WTC11 (cell line): ENCODE data around the gene ZBTB16. TPM values are rescaled to one million over a fixed set of nuclear protein-coding genes. Genes with fewer than 3 reads are reported as not detected.
A peak's percentile ranks its signal among the peaks of the same experiment; 100 is the strongest.

ENCODE experiments used
- ATAC-seq: fragments of 200-7000 bp; cut with Tn5 transposase; 2 replicates; pipeline ENCODE4 v1.10.0; 2021; ENCODE audit warnings: mild to moderate bottlenecking, moderate library complexity
- CTCF ChIA-PET: fragments of 300-600 bp; sonication (Branson Sonifier 250); formaldehyde crosslinking; loops from one replicate; lab custom pipeline; 2021; ENCODE audit warnings: antibody characterized with exemption; lab: Charles Lee
- POLR2A ChIA-PET: fragments of 350-600 bp; sonication (Branson Sonifier 250); formaldehyde crosslinking; loops from one replicate; lab custom pipeline; 2021; ENCODE audit warnings: antibody characterized with exemption; lab: Charles Lee
- DNase-seq: peaks from one replicate; pipeline ENCODE4 v3.0.0; 2021; ENCODE audit warnings: low spot score
- H3K27ac Mint-ChIP-seq: 2 replicates; pipeline ENCODE4 v1.8.0; 2021; ENCODE audit warnings: mixed read lengths
- H3K27me3 Mint-ChIP-seq: 2 replicates; pipeline ENCODE4 v1.8.0; 2021; ENCODE audit warnings: low read depth, mild to moderate bottlenecking, moderate library complexity, mixed read lengths
- H3K36me3 Mint-ChIP-seq: 2 replicates; pipeline ENCODE4 v1.8.0; 2021; ENCODE audit warnings: mixed read lengths
- H3K4me1 Mint-ChIP-seq: 2 replicates; pipeline ENCODE4 v1.8.0; 2022; ENCODE audit warnings: mixed read lengths
- H3K4me3 Mint-ChIP-seq: 2 replicates; pipeline ENCODE4 v1.8.0; 2021; ENCODE audit warnings: mild to moderate bottlenecking, moderate library complexity, mixed read lengths
- H3K9me3 Mint-ChIP-seq: 2 replicates; pipeline ENCODE4 v1.8.0; 2021; ENCODE audit warnings: mixed read lengths
- AR ChIP-seq: fragments of 250-450 bp; sonication (Bioruptor Pico); IDR thresholded peaks from 2 replicates; pipeline ENCODE4 v1.9.0; 2021; ENCODE audit warnings: mild to moderate bottlenecking
- ATF1 ChIP-seq: sonication (generic); formaldehyde crosslinking; IDR thresholded peaks from 2 replicates; pipeline ENCODE4 v1.8.1; 2023; ENCODE audit warnings: mild to moderate bottlenecking, moderate library complexity, missing genetic modification reagents
- ATF2 ChIP-seq: sonication (generic); formaldehyde crosslinking; IDR thresholded peaks from 2 replicates; pipeline ENCODE4 v1.8.1; 2022; ENCODE audit warnings: low read depth, missing genetic modification reagents, borderline replicate concordance
- ELF4 ChIP-seq: sonication (generic); formaldehyde crosslinking; IDR thresholded peaks from 2 replicates; pipeline ENCODE4 v1.8.1; 2022; ENCODE audit warnings: low read depth, mild to moderate bottlenecking, moderate library complexity, missing genetic modification reagents
- ETV6 ChIP-seq: sonication (generic); formaldehyde crosslinking; IDR thresholded peaks from 2 replicates; pipeline ENCODE4 v1.8.1; 2022; ENCODE audit warnings: mild to moderate bottlenecking, missing genetic modification reagents
- FOXJ3 ChIP-seq: sonication (generic); formaldehyde crosslinking; IDR thresholded peaks from 2 replicates; pipeline ENCODE4 v1.9.0; 2021; ENCODE audit warnings: missing genetic modification reagents, mild to moderate bottlenecking, borderline replicate concordance
- GABPB1 ChIP-seq: sonication (generic); formaldehyde crosslinking; IDR thresholded peaks from 2 replicates; pipeline ENCODE4 v1.8.1; 2023; ENCODE audit warnings: mild to moderate bottlenecking, missing genetic modification reagents
- IRF2 ChIP-seq: sonication (generic); formaldehyde crosslinking; IDR thresholded peaks from 2 replicates; pipeline ENCODE4 v1.8.0; 2022; ENCODE audit warnings: low read depth, missing genetic modification reagents, borderline replicate concordance
- JUN ChIP-seq: sonication (generic); formaldehyde crosslinking; IDR thresholded peaks from 2 replicates; pipeline ENCODE4 v1.8.0; 2023; ENCODE audit warnings: mild to moderate bottlenecking, missing genetic modification reagents
- MLX ChIP-seq: sonication (generic); formaldehyde crosslinking; IDR thresholded peaks from 2 replicates; pipeline ENCODE4 v1.8.1; 2023; ENCODE audit warnings: mild to moderate bottlenecking, missing genetic modification reagents, moderate library complexity
- NFE2L1 ChIP-seq: sonication (generic); formaldehyde crosslinking; IDR thresholded peaks from 2 replicates; pipeline ENCODE4 v1.8.1; 2023; ENCODE audit warnings: missing genetic modification reagents
- SMAD3 ChIP-seq: sonication (generic); formaldehyde crosslinking; IDR thresholded peaks from 2 replicates; pipeline ENCODE4 v1.8.0; 2022; ENCODE audit warnings: missing genetic modification reagents, mild to moderate bottlenecking, borderline replicate concordance
- ZMAT4 ChIP-seq: fragments of 250-450 bp; sonication (Bioruptor Pico); IDR thresholded peaks from 2 replicates; pipeline ENCODE4 v1.9.0; 2021; ENCODE audit warnings: mild to moderate bottlenecking
- ZNF219 ChIP-seq: sonication (generic); formaldehyde crosslinking; IDR thresholded peaks from 2 replicates; pipeline ENCODE4 v1.8.0; 2023; ENCODE audit warnings: missing genetic modification reagents, mild to moderate bottlenecking, borderline replicate concordance
- ZNF423 ChIP-seq: fragments of 250-450 bp; sonication (Bioruptor Pico); IDR thresholded peaks from 2 replicates; pipeline ENCODE4 v2.1.2; 2022; ENCODE audit warnings: mild to moderate bottlenecking, moderate library complexity
- total RNA-seq: library from RNA; stranded (reverse); gene quantifications from 3 replicates; pipeline ENCODE4 v1.2.3, GENCODE V29; 2021

The ZBTB16 gene
- total RNA-seq, 1 experiment from 2014 or later = 0.57 TPM

GRCh38 chr11:114191893-114192292, 132.4 kb downstream of the ZBTB16 start:
- CTCF ChIA-PET = interaction anchor here (0.9 to 2.5 kb wide), 4 partner anchors 11 to 157 kb away, joined by 3 to 11 read pairs (median 4); no protein-coding TSS in a partner anchor
- POLR2A ChIA-PET = interaction anchor here (1.6 kb wide), 1 partner anchor 9 kb away, joined by 5 read pairs; no protein-coding TSS in a partner anchor
- H3K4me3 Mint-ChIP-seq = no peak overlapping the region
- DNase-seq (no peak), ATAC-seq (no peak)
- peaks cover 33% of the 10 kb centered on the region for H3K9me3 Mint-ChIP-seq
- peaks cover 11% of the 10 kb centered on the region for H3K4me1 Mint-ChIP-seq
- peaks cover 2% of the 10 kb centered on the region; the same call in 1 of the 2 replicates for H3K36me3 Mint-ChIP-seq
- no peak overlapping the region for H3K27ac Mint-ChIP-seq
- peaks cover 6% of the 10 kb centered on the region; the same call in 1 of the 2 replicates for H3K27me3 Mint-ChIP-seq
- TF ChIP-seq NFE2L1 (CRISPR knock-in tag) (no peak), JUN (no peak), IRF2 (CRISPR knock-in tag) (no peak), ZMAT4 (CRISPR knock-in tag) (no peak), ZNF219 (CRISPR knock-in tag) (no peak)

- TF ChIP-seq ZNF423 (CRISPR knock-in tag) (peak; percentile 33; the same call in 1 of the 2 replicates), AR (CRISPR knock-in tag) (no peak)
- Mint-ChIP-seq H3K27me3 (peaks cover 6% of the 10 kb centered on the region; the same call in 1 of the 2 replicates), H3K27ac (no peak overlapping the region), H3K9me3 (peaks cover 28% of the 10 kb centered on the region), H3K4me3 (no peak overlapping the region), H3K4me1 (peaks cover 11% of the 10 kb centered on the region), H3K36me3 (peaks cover 2% of the 10 kb centered on the region; the same call in 1 of the 2 replicates)
- DNase-seq = no peak
- ChIA-PET CTCF (interaction anchor here (0.7 to 2.5 kb wide), 9 partner anchors 9 to 158 kb away, joined by 3 to 11 read pairs (median 4); no protein-coding TSS in a partner anchor), POLR2A (interaction anchor here (1.6 kb wide), 1 partner anchor 10 kb away, joined by 5 read pairs; no protein-coding TSS in a partner anchor)
- no peak for ATAC-seq
These were observed 133.4 kb downstream of the ZBTB16 start for GRCh38 chr11:114192841-114193389.

GRCh38 chr11:114193730-114194679, 134.5 kb downstream of the ZBTB16 start:
- no peak for TF ChIP-seq ATF2 (CRISPR knock-in tag)
- TF ChIP-seq ETV6 (CRISPR knock-in tag) = no peak
- no peak for TF ChIP-seq NFE2L1 (CRISPR knock-in tag)
- no peak for TF ChIP-seq ELF4 (CRISPR knock-in tag)
- H3K4me3 Mint-ChIP-seq = no peak overlapping the region

GRCh38 chr11:114194702-114195101, 135.2 kb downstream of the ZBTB16 start:
- ChIA-PET POLR2A (no interaction called here), CTCF (interaction anchor here (1.0 to 1.3 kb wide), 2 partner anchors 135 to 201 kb away, joined by 3 to 4 read pairs; partner anchors contain the start of gene ZBTB16)
- H3K4me1 Mint-ChIP-seq = peaks cover 11% of the 10 kb centered on the region

More at GRCh38 chr11:114193730-114194679, 134.5 kb downstream of the ZBTB16 start:
- Mint-ChIP-seq H3K27ac (no peak overlapping the region), H3K36me3 (peaks cover 2% of the 10 kb centered on the region; the same call in 1 of the 2 replicates), H3K9me3 (peaks cover 25% of the 10 kb centered on the region), H3K4me1 (peaks cover 11% of the 10 kb centered on the region), H3K27me3 (peaks cover 6% of the 10 kb centered on the region; the same call in 1 of the 2 replicates)
- CTCF ChIA-PET = interaction anchor here (0.7 to 2.5 kb wide), 7 partner anchors 8 to 200 kb away, joined by 3 to 11 read pairs (median 4); partner anchors contain the start of gene ZBTB16
- POLR2A ChIA-PET = no interaction called here
- ATAC-seq (no peak), DNase-seq (no peak)

More at GRCh38 chr11:114194702-114195101, 135.2 kb downstream of the ZBTB16 start:
- H3K4me3 Mint-ChIP-seq = no peak overlapping the region
- no peak for ATAC-seq
- no peak for TF ChIP-seq ATF1
- TF ChIP-seq MLX (CRISPR knock-in tag) = no peak
- no peak for TF ChIP-seq GABPB1
- TF ChIP-seq SMAD3 = no peak
- TF ChIP-seq FOXJ3 (CRISPR knock-in tag) = no peak
- DNase-seq = no peak
- no peak overlapping the region for H3K27ac Mint-ChIP-seq
- peaks cover 2% of the 10 kb centered on the region; the same call in 1 of the 2 replicates for H3K36me3 Mint-ChIP-seq
- H3K27me3 Mint-ChIP-seq = peaks cover 6% of the 10 kb centered on the region; the same call in 1 of the 2 replicates
- H3K9me3 Mint-ChIP-seq = peaks cover 25% of the 10 kb centered on the region
